GM19452 (cell line): ENCODE measurements around the gene HILPDA.
"Not testable (repeated sequence)": the region's sequence is repeated elsewhere in the genome, so short reads cannot be mapped to it uniquely, and the experiment has no call there.

Experiments used
- ATAC-seq: cut with Tn5 transposase; IDR thresholded peaks from one replicate; pipeline ENCODE4 v1.9.1; 2021; ENCODE audit not compliant: unreplicated experiment

Gene HILPDA

GRCh38 chr7:128431221-128431620 is 24.5 kb upstream of the HILPDA start:
- ATAC-seq = no peak

DNA sequence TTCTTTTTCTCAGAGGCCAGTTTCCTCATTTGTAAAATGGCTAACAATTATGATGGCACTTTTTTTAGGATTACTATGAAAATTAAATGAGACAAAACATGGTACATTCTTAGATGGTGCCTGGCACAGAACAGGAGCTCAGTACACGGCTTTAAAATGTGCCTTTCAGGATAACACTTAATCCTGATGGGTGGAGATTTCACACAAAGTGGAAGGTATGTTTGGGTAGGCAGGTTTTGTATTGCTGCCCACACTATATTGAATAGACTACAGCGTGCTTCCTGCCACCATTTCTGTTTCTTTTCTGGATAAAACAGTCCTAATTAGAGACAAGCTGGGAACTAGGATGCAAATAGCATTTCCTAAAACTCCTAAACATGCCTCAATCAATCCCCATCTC is 23.9 kb upstream of the HILPDA start:
- ATAC-seq = no peak

DNA sequence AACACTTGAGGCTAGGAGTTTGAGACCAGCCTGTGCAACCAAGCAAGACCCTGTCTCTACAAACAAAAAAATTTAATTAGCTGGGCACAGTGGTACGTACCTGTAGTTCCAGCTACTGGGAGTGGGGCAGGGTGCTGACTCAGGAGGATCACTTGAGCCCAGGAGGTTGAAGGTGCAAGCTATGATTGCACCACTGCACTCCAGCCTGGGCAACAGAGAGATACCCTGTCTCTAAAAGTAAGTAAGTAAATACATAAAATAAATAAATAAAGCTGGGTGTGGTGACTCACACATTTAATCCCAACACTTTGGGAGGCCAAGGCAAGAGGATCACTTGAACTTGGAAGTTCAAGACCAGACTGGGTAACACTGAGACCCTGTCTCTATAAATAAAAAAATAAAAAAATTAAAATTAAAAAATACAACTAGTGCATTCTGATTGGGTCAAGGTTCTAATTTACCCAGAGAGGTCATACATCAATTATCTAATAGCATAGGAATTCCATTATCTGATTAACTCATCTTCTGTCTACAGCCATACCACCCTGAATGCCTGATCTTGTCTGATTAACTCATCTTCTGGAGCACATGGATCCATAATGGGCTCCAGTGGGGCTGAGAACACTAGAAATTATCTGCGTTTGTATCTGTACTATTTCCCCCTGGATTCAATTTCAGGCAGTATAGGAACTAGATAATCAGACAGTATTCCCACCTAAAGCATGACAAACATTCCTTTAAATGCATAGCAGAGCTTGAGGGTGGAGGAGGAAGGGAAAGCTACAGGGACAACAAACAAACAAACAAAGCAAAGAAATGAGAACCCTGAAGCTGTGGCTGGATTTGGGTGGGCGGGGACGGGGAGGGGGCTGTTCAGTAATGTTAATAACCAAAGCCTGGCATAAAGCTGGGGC is 21.0 kb upstream of the HILPDA start:
- no peak for ATAC-seq

GRCh38 chr7:128435327-128435686 is 20.4 kb upstream of the HILPDA start:
- ATAC-seq = no peak

GRCh38 chr7:128437426-128438332 is 18.0 kb upstream of the HILPDA start:
- ATAC-seq = peak; percentile 56

- ATAC-seq = no peak
Measured at GRCh38 chr7:128442356-128442755, 13.3 kb upstream of the HILPDA start.

GRCh38 chr7:128443831-128444600 is 11.7 kb upstream of the HILPDA start:
- ATAC-seq = no peak

DNA sequence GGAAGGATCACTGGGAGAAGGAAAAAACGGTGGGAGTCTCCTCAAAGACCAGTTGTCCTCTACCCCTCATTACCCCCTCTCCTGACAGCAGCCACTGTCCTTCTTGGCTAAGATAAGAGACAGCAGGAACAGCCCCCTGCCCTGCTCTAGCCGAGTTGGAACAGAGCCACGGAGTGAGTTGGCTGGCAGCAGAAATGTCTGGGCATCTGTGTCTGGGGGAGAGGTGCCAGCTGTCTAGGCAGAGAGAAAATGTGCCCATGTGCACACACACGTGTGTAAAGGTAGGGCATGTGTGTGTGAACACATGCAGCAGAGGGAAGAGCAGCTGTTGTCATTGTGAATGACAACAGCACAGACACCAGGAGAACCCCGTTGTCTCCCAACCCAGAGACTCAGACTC is 9.4 kb upstream of the HILPDA start:
- no peak for ATAC-seq

DNA sequence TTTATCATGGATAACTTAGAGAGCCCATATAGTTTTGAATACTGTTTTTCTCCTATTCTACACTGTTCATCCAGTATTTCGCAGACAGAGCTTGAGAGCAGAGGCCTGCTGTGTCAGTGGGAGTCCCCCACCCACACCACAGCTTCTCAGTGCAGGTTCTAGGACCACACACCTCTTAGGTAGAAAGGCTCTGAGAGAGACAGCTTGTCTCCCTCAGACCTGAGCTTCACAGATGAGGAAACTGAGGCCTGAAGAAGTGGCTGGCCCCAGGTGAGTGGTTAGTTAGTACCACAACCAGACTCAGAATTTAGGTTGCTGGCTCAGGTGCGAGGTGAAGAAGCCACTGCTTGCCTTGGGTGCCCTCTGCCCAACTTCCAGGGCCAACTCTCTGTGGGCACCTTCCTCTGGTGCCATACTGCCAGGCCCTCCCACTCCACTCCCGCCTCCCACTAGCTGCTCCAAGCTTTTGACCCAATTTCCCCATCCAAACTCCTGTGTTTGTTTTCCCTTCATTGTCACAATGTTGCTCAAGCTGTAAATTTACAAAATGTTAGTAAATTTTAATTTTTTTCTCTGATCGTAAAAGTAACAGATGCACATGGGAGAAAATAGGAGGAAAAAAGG is 7.6 kb upstream of the HILPDA start:
- ATAC-seq = no peak

- ATAC-seq = no peak
Measured at GRCh38 chr7:128448751-128449302, 6.9 kb upstream of the HILPDA start.

- ATAC-seq = no peak
Measured at GRCh38 chr7:128450409-128450808, 5.3 kb upstream of the HILPDA start.

DNA sequence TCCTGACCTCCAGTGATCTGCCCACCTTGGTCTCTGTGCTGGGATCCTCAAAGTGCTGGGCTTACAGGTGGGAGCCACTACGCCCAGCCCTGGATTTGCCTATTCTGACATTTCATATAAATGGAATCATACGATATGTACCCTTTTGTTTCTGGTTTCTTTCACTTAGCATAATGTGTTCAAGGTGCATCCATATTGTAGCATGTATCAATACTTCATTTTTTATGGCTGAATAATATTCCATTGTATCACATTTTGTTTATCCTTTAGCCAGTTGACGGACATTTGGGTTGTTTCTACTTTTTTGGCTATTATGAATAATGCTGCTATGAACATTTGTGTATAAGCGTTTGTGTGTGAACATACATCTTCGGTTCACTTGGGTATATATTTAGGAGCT is 4.8 kb upstream of the HILPDA start:
- no peak for ATAC-seq

DNA sequence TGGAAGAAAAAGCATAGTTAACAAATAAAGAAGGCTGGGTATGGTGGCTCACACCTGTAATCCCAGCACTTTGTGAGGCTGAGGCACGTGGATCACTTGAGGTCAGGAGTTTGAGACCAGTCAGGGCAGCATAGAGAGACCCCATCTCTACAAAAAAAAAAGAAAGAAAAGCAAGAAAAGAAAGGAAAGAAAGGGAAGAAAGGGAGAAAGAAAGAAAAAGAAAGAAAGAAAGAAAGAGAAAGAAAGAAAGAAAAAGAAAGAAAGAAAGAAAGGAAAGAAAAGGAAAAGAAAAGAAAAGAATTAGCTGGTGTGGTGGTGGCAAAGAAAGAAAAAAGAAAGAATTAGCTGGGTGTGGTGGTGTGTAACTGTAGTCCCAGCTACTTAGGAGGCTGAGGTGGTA is 3.1 kb upstream of the HILPDA start:
- ATAC-seq = no peak

- ATAC-seq = no peak
Measured at GRCh38 chr7:128453836-128454804, 1.6 kb upstream of the HILPDA start.

DNA sequence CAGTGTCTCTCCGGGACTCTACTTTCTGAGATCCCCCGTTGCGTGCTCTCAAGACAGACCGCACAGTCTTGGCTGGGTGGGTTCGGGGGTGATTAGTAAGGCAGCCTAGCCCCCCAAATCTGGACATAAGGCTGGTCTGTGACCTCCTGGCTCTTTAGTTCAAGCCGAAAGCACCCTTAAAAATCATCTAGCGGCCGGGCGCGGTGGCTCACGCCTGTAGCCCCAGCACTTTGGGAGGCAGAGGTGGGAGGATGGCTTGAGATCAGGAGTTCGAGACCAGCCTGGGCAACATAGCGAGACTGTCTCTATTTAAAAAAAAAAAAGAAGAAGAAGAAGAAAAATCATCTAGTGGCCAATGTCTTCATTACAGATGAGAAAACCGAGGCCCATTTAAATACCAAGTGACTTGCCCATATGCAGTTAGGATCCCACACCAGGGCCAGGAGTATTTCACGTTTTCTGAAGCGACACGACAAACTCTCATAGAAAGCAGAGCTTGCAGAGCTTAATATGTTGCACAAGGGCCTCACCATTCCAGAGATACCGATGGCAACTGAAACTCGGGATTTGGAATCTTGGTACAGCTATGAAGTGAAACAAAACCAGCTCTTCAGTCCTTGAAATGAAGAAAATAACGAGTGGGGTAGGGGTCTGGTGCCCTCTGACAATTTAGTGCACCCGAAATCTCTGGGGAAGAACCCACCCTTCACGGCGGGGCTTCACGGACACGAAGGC is 703 bp upstream of the HILPDA start:
- no peak for ATAC-seq

DNA sequence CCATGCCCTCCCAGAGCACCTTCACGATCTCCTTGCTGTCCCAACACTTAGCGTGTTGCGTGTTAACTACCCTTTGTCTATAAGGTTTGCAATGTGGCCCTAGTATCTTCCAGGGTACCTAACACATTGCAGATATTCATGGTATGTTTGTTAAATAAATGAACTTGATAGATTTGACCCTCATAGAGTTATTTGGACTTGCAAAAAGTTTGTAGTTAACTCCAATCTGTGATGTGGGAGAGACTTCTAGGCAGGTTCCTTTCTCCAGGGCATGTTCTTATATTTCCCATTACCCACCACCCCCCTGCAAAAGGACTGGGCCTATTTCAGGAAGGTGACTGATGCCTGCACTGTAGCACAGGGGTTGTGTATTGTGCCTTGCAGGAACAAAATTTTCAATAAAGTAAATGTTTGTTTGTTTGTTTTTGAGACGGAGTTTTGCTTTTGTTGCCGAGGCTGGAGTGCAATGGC is 612 bp downstream of the HILPDA start:
- no peak for ATAC-seq

GRCh38 chr7:128457385-128457784 is 1.7 kb downstream of the HILPDA start:
- not testable (repeated sequence) for ATAC-seq

DNA sequence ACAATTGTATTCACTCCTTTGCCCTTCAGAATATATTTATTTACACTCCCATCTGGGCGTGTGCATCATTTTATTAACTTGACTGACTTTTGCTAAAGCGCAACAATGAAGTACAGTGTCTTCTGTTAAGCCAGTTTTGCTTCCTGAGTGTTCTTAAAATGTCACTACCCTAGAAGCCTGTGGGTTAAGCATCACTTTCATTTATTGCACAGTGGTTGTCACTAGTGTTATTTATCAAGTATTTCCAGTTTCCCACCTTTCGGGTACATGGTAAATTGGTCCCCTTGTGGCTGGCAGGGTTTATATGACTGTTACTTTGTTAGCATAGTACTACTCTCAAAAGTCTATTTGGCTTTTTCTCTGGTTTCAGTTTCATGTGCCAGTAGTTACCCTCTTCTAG is 3.3 kb downstream of the HILPDA start:
- peak; percentile 29 for ATAC-seq
